Activated effector memory CD4-positive, alpha-beta T cell treated with Interleukin-2 at 50 U/mL for 16 hours (primary cell): ENCODE results near the gene CASTOR1.
A peak's percentile ranks its signal among the peaks of the same experiment; 100 is the strongest.
"Not testable (repeated sequence)": the region's sequence is repeated elsewhere in the genome, so short reads cannot be mapped to it uniquely, and the experiment has no call there.

Experiments
- DNase-seq: peaks from one replicate; pipeline ENCODE4 v3.0.0-alpha.2; 2020

The CASTOR1 gene

GRCh38 chr22:30289141-30289979, at the start of gene CASTOR1:
Gene CASTOR1 (minus strand): TSS chr22:30289505. CDS start chr22:30289497, 8 bp downstream.
- peak; percentile 85 for DNase-seq

- DNase-seq = no peak
Observed at GRCh38 chr22:30338802-30339201, 49.5 kb upstream of the CASTOR1 start.

GRCh38 chr22:30338341-30338740, 49.0 kb upstream of the CASTOR1 start:
- DNase-seq = not testable (repeated sequence)

- no peak for DNase-seq
Observed at GRCh38 chr22:30337461-30337778, 48.1 kb upstream of the CASTOR1 start.

- DNase-seq = no peak
Observed at GRCh38 chr22:30336752-30337460, 47.6 kb upstream of the CASTOR1 start.

GRCh38 chr22:30335236-30335635, 45.9 kb upstream of the CASTOR1 start:
- DNase-seq = no peak

- DNase-seq = no peak
Observed at GRCh38 chr22:30334646-30335045, 45.3 kb upstream of the CASTOR1 start.

GRCh38 chr22:30333707-30334087, 44.4 kb upstream of the CASTOR1 start:
- DNase-seq = no peak

GRCh38 chr22:30332994-30333706, 43.8 kb upstream of the CASTOR1 start:
- no peak for DNase-seq

- DNase-seq = no peak
Observed at GRCh38 chr22:30332551-30332950, 43.2 kb upstream of the CASTOR1 start.

GRCh38 chr22:30328466-30329049, 39.3 kb upstream of the CASTOR1 start:
- DNase-seq = no peak

- DNase-seq = no peak
Observed at GRCh38 chr22:30327864-30328345, 38.6 kb upstream of the CASTOR1 start.

GRCh38 chr22:30326706-30327362, 37.5 kb upstream of the CASTOR1 start, which contains the start of gene TBC1D10A:
Gene TBC1D10A (minus strand): TSS chr22:30326941. CDS start chr22:30326881, 60 bp downstream.
- DNase-seq = peak; percentile 94

GRCh38 chr22:30326255-30326705, 37.0 kb upstream of the CASTOR1 start:
- no peak for DNase-seq

GRCh38 chr22:30325724-30326254, 36.5 kb upstream of the CASTOR1 start:
- DNase-seq = no peak

GRCh38 chr22:30325065-30325720, 35.9 kb upstream of the CASTOR1 start:
- DNase-seq = no peak

- peak; percentile 32 for DNase-seq
Observed at GRCh38 chr22:30324014-30324730, 34.9 kb upstream of the CASTOR1 start.

GRCh38 chr22:30323246-30323645, 33.9 kb upstream of the CASTOR1 start:
- DNase-seq = no peak

GRCh38 chr22:30321461-30321860, 32.2 kb upstream of the CASTOR1 start:
- no peak for DNase-seq

GRCh38 chr22:30320021-30320556, 30.8 kb upstream of the CASTOR1 start:
- no peak for DNase-seq
